Tongue (tissue), 2 donors: ENCODE measurements around the gene KIF3B. TPM values are rescaled to one million over a fixed set of nuclear protein-coding genes. Genes with fewer than 3 reads are reported as not detected.
"Not testable (repeated sequence)": the region's sequence is repeated elsewhere in the genome, so short reads cannot be mapped to it uniquely, and the experiment has no call there.

Experiments used
- DNase-seq: peaks from one replicate; pipeline ENCODE4 v3.0.0-alpha.2; 2015
- total RNA-seq: library from RNA; depleted of rRNA; stranded (reverse); fragments of >200 nt; gene quantifications from one replicate; pipeline ENCODE4 v1.2.3, GENCODE V29; 2014

Gene KIF3B
- total RNA-seq, 1 donor from 2014 or later = 16.3 TPM

DNA sequence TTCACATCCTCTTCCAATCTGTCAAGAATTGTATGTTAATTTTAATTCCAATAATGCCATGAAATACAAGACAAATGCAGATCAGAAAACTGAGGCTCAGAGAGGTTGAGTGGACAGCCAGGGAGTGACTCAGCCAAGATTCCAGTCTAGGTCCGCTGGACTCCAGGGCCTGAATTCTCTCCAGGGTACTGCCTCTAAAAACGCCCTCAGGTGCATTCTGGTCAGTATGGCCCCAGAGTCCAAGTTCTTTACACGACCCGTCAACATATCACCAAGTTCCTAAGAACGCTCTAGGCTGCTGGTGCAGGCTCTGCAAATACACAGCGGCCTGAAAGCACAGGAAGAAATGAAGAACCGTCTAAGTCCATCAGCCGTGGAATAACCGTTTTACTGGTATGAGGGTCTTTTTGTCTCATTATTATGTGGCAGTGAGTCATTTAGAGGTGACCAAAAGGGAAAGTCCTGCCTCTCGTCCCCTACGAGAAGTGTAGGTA is 80.0 kb downstream of the KIF3B start:
- no peak for DNase-seq

DNA sequence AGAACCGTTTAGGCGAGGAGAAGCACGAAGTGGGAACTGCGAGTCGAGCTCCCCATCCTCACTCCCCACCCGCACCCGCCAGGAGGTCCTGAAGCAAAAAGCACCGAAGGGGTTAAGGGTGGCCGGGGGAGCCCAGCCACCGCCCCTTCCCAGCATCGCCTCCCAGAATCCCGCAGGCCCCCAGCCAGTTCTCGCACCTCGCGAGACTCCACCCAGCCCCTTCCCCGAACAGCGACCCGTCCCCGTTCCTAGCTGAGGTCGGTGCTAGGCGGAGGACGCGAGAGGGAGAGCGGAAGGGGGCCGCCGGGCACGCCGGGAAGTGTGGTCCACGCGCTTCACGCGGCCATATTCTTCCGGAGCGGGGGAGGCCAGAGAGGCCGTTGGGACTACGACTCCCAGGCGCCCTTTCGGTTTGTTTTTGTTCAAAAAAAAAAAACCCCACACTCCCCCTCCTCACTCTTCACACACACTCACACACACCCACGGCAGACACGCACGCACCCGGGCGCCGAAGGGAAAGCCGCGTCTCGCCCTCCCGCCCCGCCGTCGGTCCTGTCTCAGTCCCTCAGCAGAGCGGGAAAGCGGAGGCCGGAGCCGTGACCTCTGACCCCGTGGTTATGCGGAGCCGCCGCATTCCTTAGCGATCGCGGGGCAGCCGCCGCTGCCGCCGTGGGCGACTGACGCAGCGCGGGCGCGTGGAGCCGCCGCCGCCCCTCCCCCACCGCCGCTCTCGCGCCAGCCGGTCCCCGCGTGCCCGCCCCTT is 80.6 kb downstream of the KIF3B start, which contains the start of gene ASXL1:
Gene ASXL1, plus strand, starts transcription at position 463 of the 763 bp plus-strand sequence. CDS start 445 bp downstream, outside the sequence.
- DNase-seq = peak; percentile 100

DNA sequence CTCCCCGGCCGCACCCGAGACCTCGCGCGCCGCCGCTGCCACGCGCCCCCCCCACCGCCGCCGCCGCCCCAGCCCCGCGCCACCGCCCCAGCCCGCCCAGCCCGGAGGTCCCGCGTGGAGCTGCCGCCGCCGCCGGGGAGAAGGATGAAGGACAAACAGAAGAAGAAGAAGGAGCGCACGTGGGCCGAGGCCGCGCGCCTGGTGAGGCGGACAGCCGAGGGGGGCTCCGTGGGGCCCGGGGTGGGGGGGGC is 81.1 kb downstream of the KIF3B start:
- DNase-seq = no peak

DNA sequence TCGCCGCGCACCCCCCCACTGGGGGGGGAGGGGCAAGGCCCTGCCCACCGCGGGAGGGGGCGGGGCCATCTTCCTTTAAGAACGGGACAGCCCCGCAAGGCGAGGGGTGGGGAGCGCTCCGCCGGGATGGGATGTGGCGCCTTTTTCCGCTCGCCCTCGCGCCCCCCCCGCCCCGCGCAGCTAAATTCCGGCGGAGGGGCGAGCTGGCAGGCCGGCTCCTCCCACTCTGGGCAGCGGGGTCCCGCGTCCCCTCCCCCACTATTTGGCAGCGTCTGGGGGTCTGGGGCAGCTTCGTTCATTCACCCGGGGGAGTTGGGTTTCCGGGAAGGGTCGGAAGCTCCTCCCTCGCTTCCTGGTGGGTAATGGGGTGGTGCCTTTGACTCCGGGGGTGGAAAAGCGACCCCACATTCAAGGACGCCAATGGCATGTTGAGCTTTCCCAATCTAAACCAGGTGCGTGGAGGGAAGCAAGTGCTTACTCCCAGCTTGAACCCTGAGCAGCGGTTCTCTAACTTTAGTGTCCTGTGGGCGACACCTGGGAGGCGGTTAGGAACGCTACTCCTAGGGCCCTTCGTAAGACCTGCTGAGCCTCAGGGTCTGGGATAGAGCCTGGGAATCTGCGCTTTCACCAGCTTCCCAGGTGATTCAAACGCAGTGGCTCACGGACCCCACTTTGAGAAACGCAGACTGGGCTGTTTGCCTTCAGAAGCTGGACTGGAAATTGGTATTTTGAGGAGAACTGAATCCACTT is 81.6 kb downstream of the KIF3B start:
- peak; percentile 89 for DNase-seq

DNA sequence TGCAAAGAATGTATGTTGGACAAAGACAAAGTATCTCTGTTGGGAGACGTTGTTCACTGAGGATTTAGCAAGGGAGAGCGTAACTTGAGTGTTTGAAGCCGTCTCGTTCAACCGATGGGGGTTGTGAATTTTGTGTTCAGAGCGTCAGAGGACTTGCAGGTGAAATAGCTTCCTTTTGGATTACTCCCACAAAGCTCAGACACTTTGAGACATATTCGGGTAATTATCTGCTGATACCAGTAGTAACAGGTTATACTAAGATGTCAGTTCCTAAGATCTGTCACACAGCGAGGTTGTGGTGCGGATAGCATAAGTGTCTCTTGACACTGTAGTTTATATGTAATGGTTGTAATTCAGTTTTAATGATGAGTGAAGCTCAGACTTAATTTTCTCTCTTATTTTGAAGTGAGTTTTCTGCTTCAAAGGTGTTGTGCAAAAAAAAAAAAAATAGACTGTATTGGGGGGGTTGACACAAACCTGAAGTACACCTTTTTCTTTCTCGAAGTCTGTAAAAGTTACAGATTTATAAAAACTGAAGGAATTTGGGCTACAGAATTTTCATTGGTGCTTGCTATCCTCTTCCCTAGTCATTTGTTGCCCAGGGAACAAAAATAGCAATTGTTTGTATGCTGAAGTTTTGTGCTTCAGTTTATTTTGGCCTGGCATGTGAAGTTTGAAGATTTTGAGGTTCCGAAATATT is 82.3 kb downstream of the KIF3B start:
- peak; percentile 17 for DNase-seq

DNA sequence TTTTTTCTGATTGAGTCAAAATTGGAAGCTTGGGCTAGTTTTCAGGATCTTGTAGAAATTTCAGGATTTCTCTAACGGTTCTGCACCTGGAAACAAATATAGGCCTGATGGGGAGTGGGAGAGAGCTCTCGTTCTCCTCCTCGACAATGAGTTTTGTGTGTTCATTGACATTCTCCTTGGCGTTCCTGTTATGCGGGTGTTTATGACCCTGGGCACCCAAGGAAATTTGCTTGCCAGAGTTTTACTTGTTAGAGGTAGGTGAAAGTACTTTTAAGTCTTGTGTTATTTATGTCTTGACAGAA is 82.8 kb downstream of the KIF3B start:
- no peak for DNase-seq

DNA sequence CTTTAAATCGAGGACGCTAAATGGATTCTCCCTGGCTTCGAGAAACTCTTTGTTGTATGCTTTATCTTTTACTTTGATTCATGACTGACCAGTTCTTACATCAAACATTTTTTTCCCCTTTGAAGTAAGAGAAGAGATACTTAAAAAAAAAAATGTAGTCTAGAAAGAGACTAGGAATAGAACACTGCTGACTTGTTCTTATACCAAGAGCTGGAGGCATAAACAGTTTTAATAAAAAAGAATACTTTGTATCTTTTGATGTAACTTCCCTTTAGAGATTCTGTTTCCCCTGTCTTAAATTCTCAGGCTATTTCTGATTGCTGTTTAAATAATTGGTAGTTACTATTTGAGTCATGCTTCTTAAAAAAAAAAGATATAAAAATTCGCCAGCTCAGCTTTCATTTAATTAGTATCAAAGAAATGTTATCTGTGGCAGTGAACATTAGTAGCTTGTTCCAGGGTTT is 85.5 kb downstream of the KIF3B start:
- DNase-seq = no peak

DNA sequence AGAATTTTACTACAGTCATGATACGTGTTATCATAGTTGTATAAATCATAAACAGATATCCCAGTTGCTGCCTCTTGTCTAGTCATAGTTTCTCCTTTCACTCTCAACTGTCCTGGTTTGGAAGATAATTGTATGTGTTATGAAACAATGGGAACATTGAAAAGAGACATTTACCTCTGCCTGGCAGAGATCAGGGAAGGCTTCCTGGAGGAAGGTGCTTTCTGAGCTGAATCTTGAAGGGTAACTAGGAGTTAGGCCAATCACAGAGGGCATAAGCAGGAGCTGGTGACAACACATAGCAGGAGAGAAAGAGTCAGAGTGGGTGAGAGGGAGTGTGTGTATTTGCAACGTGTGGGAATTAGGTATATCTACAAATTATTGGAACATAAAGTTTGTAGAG is 86.0 kb downstream of the KIF3B start:
- DNase-seq = no peak

DNA sequence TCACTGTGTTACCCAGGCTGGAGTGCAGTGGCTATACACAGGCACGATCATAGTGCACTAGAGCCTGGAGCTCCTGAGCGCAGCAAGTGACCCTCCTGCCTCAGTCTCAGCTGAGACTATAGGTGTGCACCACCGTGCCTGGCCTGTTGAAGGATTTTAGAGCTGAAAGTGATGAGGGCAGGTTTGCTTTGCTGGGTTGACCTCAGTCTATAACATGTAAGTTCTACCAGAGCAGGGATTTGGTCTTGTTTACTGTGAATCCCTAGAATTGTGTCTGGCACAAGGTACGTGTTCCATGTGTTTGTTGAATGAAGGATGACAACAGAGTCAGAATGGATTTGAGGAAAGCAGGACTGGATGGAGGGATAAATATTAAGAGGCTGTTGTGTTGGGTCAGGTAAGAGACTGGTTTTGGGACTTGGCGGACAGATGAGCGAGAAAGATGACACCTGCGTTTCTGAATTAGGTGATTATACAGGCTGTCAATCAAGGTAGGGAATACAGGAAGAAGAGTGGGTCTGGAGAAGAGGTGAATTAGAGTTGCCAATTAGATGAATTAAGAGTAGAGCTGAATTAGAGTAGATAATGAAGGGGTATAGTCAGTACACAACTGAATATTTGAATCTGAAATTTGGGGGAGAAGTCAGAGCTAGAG is 87.2 kb downstream of the KIF3B start:
- no peak for DNase-seq

DNA sequence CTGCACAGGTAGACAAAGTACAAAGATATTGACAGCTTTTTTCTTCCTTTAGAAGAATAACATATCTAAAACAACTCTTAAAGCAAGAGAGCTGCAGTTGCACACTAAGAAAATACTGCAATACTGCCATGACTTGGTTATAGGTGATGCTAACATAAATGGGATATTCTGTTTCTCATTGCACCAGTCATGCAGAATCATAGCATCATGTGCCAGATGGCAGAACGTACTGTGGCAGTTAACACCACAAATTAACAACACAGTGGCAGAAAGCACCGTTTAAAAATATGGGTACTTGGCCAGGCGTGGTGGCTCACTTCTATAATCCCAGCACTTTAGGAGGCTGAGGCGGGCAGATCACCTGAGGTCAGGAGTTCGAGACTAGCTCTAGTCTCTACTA is 88.1 kb downstream of the KIF3B start:
- no peak for DNase-seq

DNA sequence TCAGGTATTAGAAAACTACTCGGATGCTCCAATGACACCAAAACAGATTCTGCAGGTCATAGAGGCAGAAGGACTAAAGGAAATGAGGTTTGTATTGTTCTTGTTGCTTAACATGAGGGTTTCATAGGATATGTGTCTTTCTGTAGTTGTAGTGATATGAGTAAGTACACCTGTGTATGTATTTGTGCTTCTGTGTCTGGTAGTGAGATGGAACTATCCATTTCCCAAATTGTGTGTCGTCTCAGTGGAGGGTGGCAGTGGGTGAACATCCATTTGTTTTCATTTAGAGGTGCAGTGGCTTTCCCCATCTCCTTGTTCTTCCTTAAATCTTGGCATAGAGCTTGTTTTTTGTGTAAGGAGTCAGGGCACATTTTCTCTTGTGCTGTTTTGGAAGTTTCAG is 88.9 kb downstream of the KIF3B start:
- DNase-seq = no peak

DNA sequence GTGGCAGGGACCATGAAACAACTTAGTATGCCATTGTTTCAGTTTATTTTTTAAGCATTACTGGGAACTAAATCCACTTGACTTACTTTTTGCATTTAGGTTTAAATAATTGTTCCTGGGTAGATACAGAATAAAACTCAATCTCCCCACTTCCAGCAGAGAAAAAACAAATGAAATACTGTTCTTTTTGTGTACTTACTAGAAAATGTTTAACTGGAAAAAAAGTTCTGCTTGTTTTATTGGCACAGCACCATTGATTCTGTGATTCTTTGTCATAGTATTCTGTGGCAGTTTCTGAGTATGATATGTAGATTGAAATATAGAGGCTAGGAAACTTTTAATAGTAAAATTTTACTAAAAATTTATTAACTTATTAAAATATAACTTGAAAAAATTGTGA is 90.9 kb downstream of the KIF3B start:
- DNase-seq = no peak

DNA sequence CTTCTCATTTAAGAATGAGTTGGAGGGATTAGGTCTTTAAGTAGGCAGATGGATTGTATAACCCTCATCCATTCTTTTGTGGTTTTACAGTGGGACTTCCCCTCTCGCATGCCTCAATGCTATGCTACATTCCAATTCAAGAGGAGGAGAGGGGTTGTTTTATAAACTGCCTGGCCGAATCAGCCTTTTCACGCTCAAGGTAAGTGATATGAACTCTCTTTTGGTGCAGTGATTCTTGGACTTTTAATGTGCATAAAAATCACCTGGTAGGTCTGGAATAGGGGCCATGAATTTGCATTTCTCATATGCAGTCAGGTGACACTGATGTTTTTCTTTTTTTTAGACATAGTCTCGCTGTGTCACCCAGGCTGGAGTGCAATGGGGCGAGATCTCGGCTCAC is 91.5 kb downstream of the KIF3B start:
- DNase-seq = no peak

DNA sequence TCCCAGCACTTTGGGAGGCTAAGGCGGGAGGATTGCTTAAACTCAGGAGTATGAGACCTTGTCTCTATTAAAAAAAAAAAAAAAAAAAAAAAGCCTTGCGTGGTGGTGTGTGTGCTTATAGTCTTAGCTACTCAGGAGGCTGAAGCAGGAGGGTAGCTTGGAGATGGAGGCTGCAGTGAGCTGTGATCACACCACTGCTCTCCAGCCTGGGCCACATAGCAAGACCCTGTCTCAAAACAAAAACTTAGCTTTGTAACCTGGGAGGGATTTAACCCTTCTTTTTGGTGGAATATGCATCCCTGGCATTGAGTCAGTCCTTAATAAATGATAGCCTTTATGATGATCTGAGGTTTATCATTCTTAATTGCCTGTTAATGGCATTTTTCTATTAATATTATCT is 93.4 kb downstream of the KIF3B start:
- no peak for DNase-seq

DNA sequence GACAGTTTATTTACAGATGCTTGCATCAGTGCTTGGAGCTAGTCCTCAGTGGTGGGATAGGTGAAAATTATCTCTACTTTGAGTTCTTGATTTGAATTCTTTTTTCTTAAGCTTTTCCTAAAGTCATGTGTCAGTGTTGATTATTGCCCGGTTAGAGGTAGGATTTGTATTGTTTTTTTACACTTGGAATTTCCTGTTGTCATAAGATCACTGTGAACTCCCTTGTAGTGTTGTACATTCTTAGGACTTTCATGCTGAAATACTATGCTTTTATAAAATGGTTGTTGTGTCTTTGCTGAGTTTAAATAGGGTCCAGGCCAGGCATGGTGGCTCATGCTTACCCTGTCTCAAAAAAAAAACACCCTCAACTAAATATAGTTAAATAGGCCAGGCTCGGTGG is 101.0 kb downstream of the KIF3B start:
- DNase-seq = no peak

DNA sequence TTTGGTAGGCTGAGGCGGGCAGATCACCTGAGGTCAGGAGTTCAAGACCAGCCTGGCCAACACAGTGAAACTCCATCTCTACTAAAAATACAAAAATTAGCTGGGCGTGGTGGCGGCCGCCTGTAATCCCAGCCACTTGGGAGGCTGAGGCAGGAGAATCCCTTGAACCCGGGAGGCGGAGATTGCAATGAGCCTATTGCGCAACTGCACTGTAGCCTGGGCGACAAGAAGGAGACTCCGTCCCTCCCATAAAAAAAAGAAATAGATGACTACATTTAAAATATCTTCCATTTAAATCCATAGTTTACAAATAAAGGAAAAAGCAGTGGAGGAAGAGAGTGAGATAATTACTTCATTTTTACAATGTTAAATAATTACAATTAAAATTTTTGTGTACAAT is 102.6 kb downstream of the KIF3B start:
- DNase-seq = not testable (repeated sequence)

DNA sequence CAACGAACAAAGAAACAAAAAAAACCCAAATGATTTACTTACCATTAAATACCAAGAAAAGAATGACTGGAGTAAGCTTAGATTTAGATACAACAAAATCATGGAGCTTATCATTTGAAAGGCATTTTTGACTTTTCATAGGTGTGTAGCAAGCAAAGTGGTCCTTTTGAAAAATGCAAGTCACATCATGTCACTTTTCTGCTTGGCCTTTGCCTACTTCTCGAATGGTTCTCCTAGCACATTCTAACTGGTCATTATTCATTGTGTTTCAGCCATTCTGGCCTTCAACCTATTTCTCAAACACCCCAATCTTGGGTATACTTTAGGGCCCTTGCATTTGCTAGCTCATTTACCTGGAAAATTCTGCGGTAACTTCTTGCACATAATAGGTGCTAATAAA is 103.3 kb downstream of the KIF3B start:
- no peak for DNase-seq

DNA sequence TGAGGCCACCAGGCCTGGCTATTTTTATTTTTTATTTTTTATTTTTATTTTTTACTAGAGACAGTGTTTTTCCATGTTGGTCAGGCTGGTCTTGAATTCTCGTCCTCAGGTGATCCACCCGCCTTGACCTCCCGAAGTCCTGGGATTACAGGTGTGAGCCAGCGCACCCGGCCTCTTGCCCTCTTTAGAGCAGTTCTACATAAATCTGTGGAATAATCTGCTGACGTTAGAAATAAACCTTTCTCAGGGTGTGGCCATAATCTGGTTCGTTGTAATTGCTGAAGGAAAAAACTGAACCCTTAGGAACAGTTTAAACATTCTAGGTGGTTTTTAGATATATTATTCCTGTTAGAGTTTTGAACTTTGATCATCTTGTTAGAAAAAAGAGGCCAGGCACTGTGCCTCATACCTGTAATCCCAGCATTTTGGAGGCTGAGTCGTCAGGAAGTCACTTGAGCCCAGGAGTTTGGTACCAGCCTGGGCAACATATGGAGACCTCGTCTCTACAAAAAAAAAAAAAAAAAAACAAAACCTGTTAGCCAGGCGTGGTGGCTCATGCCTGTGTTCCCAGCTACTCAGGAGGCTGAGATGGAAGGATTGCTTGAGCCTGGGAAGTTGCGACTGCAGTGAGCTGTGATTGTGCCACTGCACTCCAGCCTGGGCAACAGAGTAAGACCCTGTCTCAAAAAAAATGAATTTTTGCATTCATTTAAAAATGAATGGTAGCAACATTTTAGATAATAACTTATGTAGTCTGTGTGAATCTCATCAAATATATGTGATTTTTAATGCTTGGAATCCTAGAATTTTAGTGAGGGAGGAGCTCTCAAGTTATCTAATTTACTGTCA is 104.9 kb downstream of the KIF3B start:
- DNase-seq = no peak

DNA sequence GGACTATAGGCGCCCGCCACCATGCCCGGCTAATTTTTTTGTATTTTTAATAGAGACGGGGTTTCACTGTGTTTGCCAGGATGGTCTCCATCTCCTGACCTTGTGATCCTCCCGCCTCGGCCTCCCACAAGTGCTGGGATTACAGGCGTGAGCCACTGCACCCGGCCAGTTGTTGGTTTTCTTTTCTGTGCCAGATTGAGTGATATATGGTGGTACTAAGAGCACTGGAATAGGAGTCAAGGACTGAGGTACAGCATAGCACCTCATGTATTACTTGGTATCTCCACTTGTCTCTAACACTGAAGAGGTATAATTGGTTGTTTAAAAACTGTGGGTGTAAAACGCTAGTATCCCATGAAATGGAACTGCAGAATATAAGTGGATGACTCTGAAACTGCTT is 106.0 kb downstream of the KIF3B start:
- not testable (repeated sequence) for DNase-seq
